ENCODE data around the gene EFCAB11. TPM values are rescaled to one million over a fixed set of nuclear protein-coding genes. Genes with fewer than 3 reads are reported as not detected.

Gene EFCAB11
- total RNA-seq, 1 donor from 2014 or later = 9.9 TPM

DNA sequence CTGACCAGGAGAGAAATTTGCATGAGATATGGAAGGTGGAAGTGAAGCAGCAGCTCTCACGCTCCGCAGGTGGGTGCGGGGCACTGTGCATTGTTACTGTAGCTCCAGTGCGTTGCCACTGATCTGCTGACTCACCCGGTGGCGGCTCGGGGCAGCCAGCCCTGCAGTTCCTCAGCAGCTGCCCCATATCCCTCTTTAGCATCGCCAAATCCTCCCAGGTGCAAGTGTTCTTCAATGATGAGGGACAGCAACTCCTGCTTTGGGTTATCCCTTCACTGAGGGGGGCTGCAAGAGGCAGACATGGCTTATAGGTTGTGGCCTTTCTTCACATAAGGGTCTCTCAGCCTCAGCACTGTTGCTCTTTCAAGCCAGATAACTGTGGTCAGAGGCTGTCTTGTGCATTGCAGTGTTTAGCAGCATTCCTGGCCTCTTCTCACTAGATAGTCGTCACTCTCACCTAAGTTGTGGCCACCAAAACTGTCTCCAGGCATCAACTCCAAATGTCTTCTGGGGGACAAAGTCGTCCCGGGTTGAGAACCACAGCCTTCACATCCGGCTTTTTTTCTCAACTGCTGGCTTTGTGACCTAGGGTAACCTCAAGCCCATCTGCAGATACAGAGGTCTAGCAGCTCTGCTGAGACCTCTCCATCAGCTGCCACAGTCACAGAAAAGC, 180.8 kb downstream of the EFCAB11 start:
- peaks cover 4% of the 10 kb centered on the region for H3K27me3 Mint-ChIP-seq (ENCODE audit: low read depth)
- peaks cover 2% of the 10 kb centered on the region for H3K9me3 Mint-ChIP-seq
- no peak overlapping the region for H3K27ac Mint-ChIP-seq
- H3K4me1 Mint-ChIP-seq = peaks cover 15% of the 10 kb centered on the region
- TF ChIP-seq, protein P1, sequence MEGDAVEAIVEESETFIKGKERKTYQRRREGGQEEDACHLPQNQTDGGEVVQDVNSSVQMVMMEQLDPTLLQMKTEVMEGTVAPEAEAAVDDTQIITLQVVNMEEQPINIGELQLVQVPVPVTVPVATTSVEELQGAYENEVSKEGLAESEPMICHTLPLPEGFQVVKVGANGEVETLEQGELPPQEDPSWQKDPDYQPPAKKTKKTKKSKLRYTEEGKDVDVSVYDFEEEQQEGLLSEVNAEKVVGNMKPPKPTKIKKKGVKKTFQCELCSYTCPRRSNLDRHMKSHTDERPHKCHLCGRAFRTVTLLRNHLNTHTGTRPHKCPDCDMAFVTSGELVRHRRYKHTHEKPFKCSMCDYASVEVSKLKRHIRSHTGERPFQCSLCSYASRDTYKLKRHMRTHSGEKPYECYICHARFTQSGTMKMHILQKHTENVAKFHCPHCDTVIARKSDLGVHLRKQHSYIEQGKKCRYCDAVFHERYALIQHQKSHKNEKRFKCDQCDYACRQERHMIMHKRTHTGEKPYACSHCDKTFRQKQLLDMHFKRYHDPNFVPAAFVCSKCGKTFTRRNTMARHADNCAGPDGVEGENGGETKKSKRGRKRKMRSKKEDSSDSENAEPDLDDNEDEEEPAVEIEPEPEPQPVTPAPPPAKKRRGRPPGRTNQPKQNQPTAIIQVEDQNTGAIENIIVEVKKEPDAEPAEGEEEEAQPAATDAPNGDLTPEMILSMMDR (IDR thresholded peaks at IDR 0.05; ENCODE audit: unreplicated experiment) = no peak
- no peaks in the 10 kb centered on the region for H3K36me3 Mint-ChIP-seq
- DNase-seq (ENCODE audit: low spot score in 2 of 2, unreplicated experiment in 2 of 2) = no peak
- no peak overlapping the region for H3K4me3 Mint-ChIP-seq

DNA sequence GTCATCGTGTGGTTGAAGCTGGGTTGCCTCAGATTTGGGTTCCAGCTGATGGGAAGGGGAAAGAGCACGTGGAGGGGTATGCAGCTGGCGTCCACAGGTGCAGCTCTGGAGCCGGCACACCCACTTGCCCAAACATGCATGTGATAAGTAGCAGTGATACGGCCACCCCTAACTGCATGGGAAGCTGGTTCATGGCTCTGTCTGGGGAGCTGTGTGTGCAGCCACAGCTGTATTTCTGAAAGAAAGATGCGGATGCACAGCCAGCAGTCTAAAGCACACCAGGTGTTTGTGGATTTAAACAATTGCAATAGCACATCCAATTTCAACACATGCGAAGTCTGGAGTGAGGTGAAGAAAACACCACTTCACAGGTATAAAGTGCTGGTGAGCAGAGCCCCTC, 181.4 kb downstream of the EFCAB11 start:
- DNase-seq (ENCODE audit: low spot score in 2 of 2, unreplicated experiment in 2 of 2) = no peak
- Mint-ChIP-seq H3K4me1 (peaks cover 15% of the 10 kb centered on the region), H3K27ac (no peak overlapping the region), H3K27me3 (ENCODE audit: low read depth) (peaks cover 4% of the 10 kb centered on the region), H3K4me3 (no peak overlapping the region), H3K9me3 (no peaks in the 10 kb centered on the region), H3K36me3 (no peaks in the 10 kb centered on the region)
- TF ChIP-seq, protein P1 (IDR thresholded peaks at IDR 0.05; ENCODE audit: unreplicated experiment) = no peak

DNA sequence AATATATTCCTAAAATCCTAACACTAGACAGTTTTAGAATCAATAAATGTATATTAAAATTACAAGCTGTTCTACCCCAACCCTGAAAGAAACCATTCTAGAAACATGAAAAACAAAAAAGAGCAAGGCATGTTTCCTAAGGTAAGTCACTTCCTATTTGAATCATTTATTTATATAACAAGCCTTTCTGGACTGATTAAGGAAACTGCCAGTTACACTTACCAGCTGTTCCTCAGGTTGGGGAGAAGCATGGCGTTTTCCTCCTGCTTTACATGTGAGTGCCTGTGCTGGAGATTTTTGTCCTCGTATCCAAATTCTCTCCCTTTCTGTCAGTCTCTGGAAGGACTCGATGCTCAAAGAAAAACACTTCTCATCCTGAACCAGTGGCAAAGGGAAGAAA, 183.3 kb downstream of the EFCAB11 start:
- Mint-ChIP-seq H3K4me3 (no peak overlapping the region), H3K4me1 (peaks cover 15% of the 10 kb centered on the region)

DNA sequence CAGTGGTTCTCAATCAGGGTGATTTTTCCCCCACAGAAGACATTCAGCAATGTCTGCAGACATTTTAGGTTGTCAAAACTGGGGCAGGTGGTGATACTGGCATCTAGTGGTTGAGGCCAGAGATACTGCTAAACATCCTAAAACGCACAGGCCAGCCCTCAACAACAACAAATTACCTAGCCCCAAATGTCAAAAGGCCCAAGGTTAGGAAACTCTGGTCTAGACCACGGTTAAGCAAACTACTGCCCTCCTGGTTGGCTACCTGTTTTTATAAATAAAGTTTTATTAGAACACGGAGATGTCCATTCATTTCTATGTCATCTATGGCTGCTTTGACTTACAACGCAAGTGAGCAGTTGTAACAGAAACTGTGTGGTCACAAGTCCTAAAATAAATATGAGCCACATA, 186.7 kb downstream of the EFCAB11 start:
- Mint-ChIP-seq H3K4me1 (peaks cover 4% of the 10 kb centered on the region), H3K4me3 (no peak overlapping the region), H3K27me3 (ENCODE audit: low read depth) (peaks cover 4% of the 10 kb centered on the region), H3K9me3 (no peaks in the 10 kb centered on the region), H3K27ac (no peak overlapping the region), H3K36me3 (no peaks in the 10 kb centered on the region)
- TF ChIP-seq, protein P1 (IDR thresholded peaks at IDR 0.05; ENCODE audit: unreplicated experiment) = no peak
- no peak for DNase-seq (ENCODE audit: low spot score in 2 of 2, unreplicated experiment in 2 of 2)

More for the DNA sequence above, 183.3 kb downstream of the EFCAB11 start:
- TF ChIP-seq, protein P1 (IDR thresholded peaks at IDR 0.05; ENCODE audit: unreplicated experiment) = no peak
- H3K27me3 Mint-ChIP-seq (ENCODE audit: low read depth) = peaks cover 4% of the 10 kb centered on the region
- H3K36me3 Mint-ChIP-seq = no peaks in the 10 kb centered on the region
- H3K9me3 Mint-ChIP-seq = no peaks in the 10 kb centered on the region
- no peak for DNase-seq (ENCODE audit: low spot score in 2 of 2, unreplicated experiment in 2 of 2)
- H3K27ac Mint-ChIP-seq = no peak overlapping the region

DNA sequence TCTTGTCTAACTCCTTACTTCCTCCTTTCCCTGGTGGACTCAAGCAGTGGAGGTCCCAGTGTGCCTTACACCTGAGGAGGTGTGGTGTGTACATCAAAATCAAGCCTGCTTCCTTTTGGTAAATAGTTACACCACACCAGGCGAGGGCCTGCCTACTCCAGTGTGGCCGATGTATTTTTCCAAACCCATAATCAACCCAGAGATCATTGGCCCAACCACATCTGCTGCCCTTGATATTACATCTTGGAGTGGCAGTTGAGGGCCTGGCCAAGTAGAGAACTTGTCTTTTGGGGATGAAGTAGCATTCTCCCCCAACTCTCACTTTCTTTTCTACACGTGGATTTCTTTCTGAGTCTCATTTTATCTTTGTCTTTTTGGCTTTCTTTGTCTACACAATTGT, 187.4 kb downstream of the EFCAB11 start:
- Mint-ChIP-seq H3K27ac (no peak overlapping the region), H3K27me3 (ENCODE audit: low read depth) (peaks cover 2% of the 10 kb centered on the region), H3K9me3 (no peaks in the 10 kb centered on the region), H3K36me3 (no peaks in the 10 kb centered on the region), H3K4me1 (peaks cover 4% of the 10 kb centered on the region), H3K4me3 (no peak overlapping the region)
- DNase-seq (ENCODE audit: low spot score in 2 of 2, unreplicated experiment in 2 of 2) = no peak
- TF ChIP-seq, protein P1 (IDR thresholded peaks at IDR 0.05; ENCODE audit: unreplicated experiment) = no peak
